Heart right ventricle (tissue), 16 donors: ENCODE data around the gene ITGB2. TPM values are rescaled to one million over a fixed set of nuclear protein-coding genes. Genes with fewer than 3 reads are reported as not detected.

Experiments
- ATAC-seq, 8 donors: fragments of 200-7000 bp; cut with Tn5 transposase; one replicate each; pipeline ENCODE4 v1.9.1; 2020; ENCODE audit warnings: mild to moderate bottlenecking in 8 of 8, moderate library complexity in 8 of 8, moderate number of reproducible peaks in 1 of 8
- DNase-seq, 2 donors: peaks; one replicate each; pipeline ENCODE4 v3.0.0-alpha.2; 2020
- H3K27ac ChIP-seq, 10 donors: fragments of 200-600 bp; sonication (generic) in 2 of 10; one replicate each; pipeline versions ENCODE4 v1.5.0 to v1.8.0; 2020 to 2022; ENCODE audit warnings: mild to moderate bottlenecking in 3 of 10
- H3K27me3 ChIP-seq, 7 donors: fragments of 200-600 bp; one replicate each; pipeline ENCODE4 v1.8.0; 2021 to 2022; ENCODE audit warnings: mild to moderate bottlenecking in 2 of 7
- H3K36me3 ChIP-seq, 9 donors: fragments of 200-600 bp; sonication (generic) in 1 of 9; one replicate each; pipeline versions ENCODE4 v1.5.0 to v1.8.0; 2020 to 2022; ENCODE audit warnings: mild to moderate bottlenecking in 2 of 9
- H3K4me1 ChIP-seq, 9 donors: fragments of 200-600 bp; sonication (generic) in 1 of 9; one replicate each; pipeline versions ENCODE4 v1.5.0 to v1.8.0; 2020 to 2022; ENCODE audit warnings: mild to moderate bottlenecking in 4 of 9
- H3K4me3 ChIP-seq, 10 donors: fragments of 200-600 bp; sonication (generic) in 2 of 10; one replicate each; pipeline versions ENCODE4 v1.5.0 to v1.8.0; 2020 to 2022; ENCODE audit warnings: mild to moderate bottlenecking in 7 of 10, moderate library complexity in 2 of 10
- H3K9me3 ChIP-seq, 11 donors: fragments of 200-600 bp in 10 of 11; sonication (generic) in 2 of 11; one replicate each; pipeline versions ENCODE4 v1.5.0 to v1.8.0; 2013 to 2022; ENCODE audit warnings: mild to moderate bottlenecking in 2 of 11, control low read depth in 1 of 11, moderate library complexity in 1 of 11
- WGBS, 2 donors: extraction: QIAGEN DNeasy Blood & Tissue Kit; methylation state at CpG; one replicate each; pipeline ENCODE4 v1.1.7; 2013; ENCODE audit warnings: inconsistent platforms in 1 of 2; 5-methylcytosine and 5-hydroxymethylcytosine counted together
- intact Hi-C, 10 donors: fragments of 100-400 bp; cut with DNase I; formaldehyde crosslinking; loops; one replicate each; pipeline versions ENCODE4 v1.11.1 to v1.14.2; 2022
- polyA plus RNA-seq, 2 donors: library from polyadenylated mRNA; stranded (reverse); fragments of 200-250 nt; gene quantifications; one replicate each; pipeline ENCODE4 v1.2.3, GENCODE V29; 2013
- total RNA-seq, 10 donors: library from RNA; stranded (reverse); fragmentation: NEBNext Ultra II Directional in 3 of 10; extraction: Animal tissue kit (Norgen Biotek cat#: 25700) in 3 of 10; gene quantifications; one replicate each; pipeline versions ENCODE4 v1.2.1 to v1.2.4, GENCODE V29; 2021 to 2023
- TF ChIP-seq, protein P1 (sequence below), 9 donors: fragments of 200-600 bp; sonication (generic) in 2 of 9; IDR thresholded peaks; one replicate each; pipeline versions ENCODE4 v1.5.0 to v1.8.0; 2021 to 2022; ENCODE audit warnings: antibody characterized with exemption in 9 of 9, mild to moderate bottlenecking in 5 of 9, moderate library complexity in 1 of 9
- donor health status: Arrhythmogenic right ventricular cardiomyopathy.
- donor health status: ischemic (EF 13 %, LVEDD 7.1; RV severe dilation, severe dysfunction).
- donor health status: healthy with polysubstance abuse.
- donor health status: DM: no; HTN: yes; CAD: no.
- donor health status: DM: no; HTN: no; CAD: no.
- donor health status: ischemic (EF 25% LVEDD 6.9; RV normal size, moderate dysfunction).
- donor health status: ischemic (EF 25% LVEDD 5.7; RV mildly dilated, moderate dysfunction).
- donor health status: healthy.
- donor health status: DM: yes; HTN: yes; CAD: no.
- donor health status: Ischemic cardiomyopathy.
- donor health status: ischemic (EF 35%, LVEDD 5.7; RV mildly dilated, moderate dysfunction).
- donor health status: nonischemic (EF 11% LVEDD 7.7; RV severe dilation, severe dysfunction).
- donor health status: DM: yes; HTN: yes; CAD: no.
- donor health status: PGD.
- donor health status: ischemic (EF 29% LVEDD 5.4; RV normal size, mild dysfunction).
- donor health status: nonischemic (EF 23%, LVEDD 6.1; RV moderate dilation, normal function).

The ITGB2 gene
- total and polyA plus RNA-seq, 12 donors, result 5.1 to 151 (median 11.4) TPM

DNA sequence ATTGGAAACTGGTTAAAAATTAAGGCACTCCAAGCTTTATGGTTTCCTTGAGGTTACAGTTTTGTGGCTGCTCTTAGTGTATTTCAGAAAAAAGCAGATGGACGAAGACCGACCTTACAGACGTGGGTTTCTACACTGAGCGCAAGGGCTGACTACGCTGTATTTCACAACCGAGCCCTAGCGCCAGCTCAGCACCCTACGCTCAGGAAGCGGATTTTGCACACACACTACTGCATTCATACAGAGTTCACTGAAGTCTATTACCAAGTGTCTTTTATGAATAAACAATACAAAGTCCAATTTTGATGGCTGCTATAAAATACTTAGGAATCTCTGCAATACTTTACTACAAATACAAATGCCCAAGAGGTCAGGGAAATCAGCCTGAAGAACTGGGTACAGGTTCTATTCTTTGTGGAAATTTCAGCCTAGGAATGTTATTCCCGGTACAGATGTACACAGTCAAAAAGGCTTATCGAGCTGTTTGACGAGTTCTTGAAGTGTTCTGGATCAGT, 71.0 kb downstream of the ITGB2 start:
- intact Hi-C loops, result loop anchor here in 1 of 10 donors (5.0 kb wide), 1 partner anchor 47 kb away; the partner anchor contains the start of gene UBE2G2
- Histone ChIP-seq H3K4me3 (no peak overlapping the region), H3K27ac (peak overlapping the region in 1 of 10 donors; percentile 49), H3K4me1 (peaks cover 15 to 68% (median 36%) of the 10 kb centered on the region in 9 donors), H3K27me3 (no peaks in the 10 kb centered on the region), H3K9me3 (no peaks in the 10 kb centered on the region), H3K36me3 (peaks cover 0 to 70% (median 43%) of the 10 kb centered on the region in 9 donors)
- WGBS, 2 donors, result 88 to 91% methylated on average over 12 of the region's 12 CpGs
- no peak for DNase-seq
- TF ChIP-seq, protein P1, sequence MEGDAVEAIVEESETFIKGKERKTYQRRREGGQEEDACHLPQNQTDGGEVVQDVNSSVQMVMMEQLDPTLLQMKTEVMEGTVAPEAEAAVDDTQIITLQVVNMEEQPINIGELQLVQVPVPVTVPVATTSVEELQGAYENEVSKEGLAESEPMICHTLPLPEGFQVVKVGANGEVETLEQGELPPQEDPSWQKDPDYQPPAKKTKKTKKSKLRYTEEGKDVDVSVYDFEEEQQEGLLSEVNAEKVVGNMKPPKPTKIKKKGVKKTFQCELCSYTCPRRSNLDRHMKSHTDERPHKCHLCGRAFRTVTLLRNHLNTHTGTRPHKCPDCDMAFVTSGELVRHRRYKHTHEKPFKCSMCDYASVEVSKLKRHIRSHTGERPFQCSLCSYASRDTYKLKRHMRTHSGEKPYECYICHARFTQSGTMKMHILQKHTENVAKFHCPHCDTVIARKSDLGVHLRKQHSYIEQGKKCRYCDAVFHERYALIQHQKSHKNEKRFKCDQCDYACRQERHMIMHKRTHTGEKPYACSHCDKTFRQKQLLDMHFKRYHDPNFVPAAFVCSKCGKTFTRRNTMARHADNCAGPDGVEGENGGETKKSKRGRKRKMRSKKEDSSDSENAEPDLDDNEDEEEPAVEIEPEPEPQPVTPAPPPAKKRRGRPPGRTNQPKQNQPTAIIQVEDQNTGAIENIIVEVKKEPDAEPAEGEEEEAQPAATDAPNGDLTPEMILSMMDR (IDR thresholded peaks at IDR 0.05), result no peak
- no peak for ATAC-seq

DNA sequence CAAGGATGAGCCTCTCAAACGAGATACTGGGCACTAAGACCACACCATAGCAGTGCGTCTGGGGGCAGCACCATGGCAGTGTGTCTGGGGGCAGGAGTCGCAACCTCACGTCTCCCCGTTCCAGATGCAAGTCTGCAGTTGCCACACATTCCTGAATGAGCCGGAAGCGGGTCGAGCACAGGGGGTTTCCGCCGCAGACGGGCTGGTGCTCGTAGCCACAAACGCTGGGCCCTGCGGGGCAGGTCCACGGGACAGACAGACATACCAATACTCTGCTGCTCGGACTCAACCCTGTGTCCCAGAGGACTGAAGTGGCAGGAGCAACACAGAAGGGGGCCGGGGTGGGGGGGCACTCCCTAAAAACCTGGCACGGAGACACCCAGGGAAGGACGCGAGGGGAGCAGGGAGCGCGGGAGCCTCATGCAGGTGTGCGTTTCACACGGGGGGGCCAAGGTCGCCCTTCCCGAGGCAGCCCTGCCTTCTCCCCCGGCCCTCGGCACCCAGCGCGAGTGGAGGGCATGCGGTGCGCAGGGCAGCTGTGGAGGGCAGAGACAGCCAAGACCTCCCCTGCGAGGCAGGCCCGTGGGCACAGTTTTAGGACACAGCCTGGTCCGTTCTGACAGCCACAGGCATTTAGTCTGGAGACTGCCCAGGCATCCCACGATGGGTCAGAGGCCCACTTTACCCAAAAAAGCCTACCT, 71.7 kb downstream of the ITGB2 start:
- WGBS, 2 donors, result 93 to 95% methylated on average over 36 of the region's 36 CpGs
- intact Hi-C loops, result loop anchor here in 1 of 10 donors (5.0 kb wide), 1 partner anchor 47 kb away; the partner anchor contains the start of gene UBE2G2
- TF ChIP-seq, protein P1 (IDR thresholded peaks at IDR 0.05), result no peak
- Histone ChIP-seq H3K27me3 (no peaks in the 10 kb centered on the region), H3K36me3 (peaks cover 0 to 63% (median 38%) of the 10 kb centered on the region in 9 donors), H3K4me1 (peaks cover 15 to 61% (median 33%) of the 10 kb centered on the region in 9 donors), H3K4me3 (no peak overlapping the region), H3K9me3 (no peaks in the 10 kb centered on the region), H3K27ac (peak overlapping the region in 1 of 10 donors; percentile 44)
- DNase-seq (no peak), ATAC-seq (no peak)

DNA sequence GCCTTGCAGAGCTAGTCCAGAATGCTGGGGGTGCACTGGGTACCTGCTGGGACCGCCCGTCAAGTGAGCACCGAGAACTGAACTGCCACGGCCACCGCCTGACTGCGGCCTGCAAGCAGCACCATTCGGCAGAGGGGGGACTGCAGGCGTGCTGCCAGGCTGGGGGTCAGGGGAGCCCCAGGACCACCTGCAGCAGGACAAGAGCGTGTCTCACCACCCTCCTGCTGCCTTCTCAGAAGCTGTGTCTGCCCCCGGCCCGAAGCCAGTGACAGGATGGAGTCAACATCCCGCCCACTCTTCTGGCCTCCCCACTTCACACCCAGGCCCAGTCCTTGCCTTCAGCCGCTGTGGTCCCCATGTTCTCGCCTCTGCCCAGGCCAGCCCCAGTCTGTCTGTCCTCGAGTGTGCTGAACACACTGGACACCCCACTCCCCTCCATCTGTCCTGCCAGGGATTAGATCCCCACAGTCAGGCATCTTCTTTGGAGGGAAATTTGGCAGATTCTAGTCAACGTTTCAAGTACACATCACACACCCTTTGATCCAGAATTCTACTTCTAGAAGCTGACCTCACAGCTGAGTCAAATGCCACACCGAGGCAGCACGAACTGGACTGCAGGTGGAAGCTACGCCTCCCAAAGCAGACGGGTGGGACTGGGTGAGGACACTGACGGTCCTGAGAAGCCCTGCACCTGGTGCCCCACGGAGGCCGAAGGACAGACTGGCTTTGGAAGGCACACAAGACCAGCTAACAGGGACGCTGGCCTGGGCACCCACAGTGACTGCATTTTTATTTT, 73.2 kb downstream of the ITGB2 start:
- Histone ChIP-seq H3K27me3 (no peaks in the 10 kb centered on the region), H3K4me3 (no peak overlapping the region), H3K36me3 (peaks cover 0 to 48% (median 33%) of the 10 kb centered on the region in 9 donors), H3K4me1 (peaks cover 15 to 56% (median 26%) of the 10 kb centered on the region in 9 donors), H3K9me3 (no peaks in the 10 kb centered on the region), H3K27ac (no peak overlapping the region)
- WGBS, 2 donors, result 81 to 84% methylated on average over 24 of the region's 24 CpGs
- intact Hi-C loops, result loop anchor here in 2 of 10 donors (2.0 to 5.0 kb wide), 2 partner anchors 25 to 45 kb away; partner anchors contain the start of genes PTTG1IP (in 1 of the 2) and UBE2G2 (in 1 of the 2)
- DNase-seq (no peak), ATAC-seq (peak in 1 of 8 donors; percentile 3)
- TF ChIP-seq, protein P1 (IDR thresholded peaks at IDR 0.05), result no peak
